Aortic smooth muscle cell (primary cell): Measurements from ENCODE around the gene EFCAB3. TPM values are rescaled to one million over a fixed set of nuclear protein-coding genes. Genes with fewer than 3 reads are reported as not detected.

Source experiments
- total RNA-seq: library from RNA; depleted of rRNA; stranded (reverse); fragments of >200 nt; gene quantifications from 2 replicates; pipeline ENCODE4 v1.2.3, GENCODE V29; 2014

EFCAB3 gene
- total RNA-seq = not detected in 2 replicates

GRCh38 chr17:62380253-62380652, at the start of gene EFCAB3:
Gene EFCAB3, plus strand, starts transcription at chr17:62380553. Its CDS starts 2,427 bp downstream, at chr17:62382980.

GRCh38 chr17:62423647-62424461, 43.5 kb downstream of the EFCAB3 start, which contains the start of gene METTL2A:
Gene METTL2A, plus strand, starts transcription at chr17:62423897. Its CDS starts 6 bp downstream, at chr17:62423903.

Other genes starting within 250 kb of the EFCAB3 start
- 22.5 and 25.0 TPM in 2 replicates for gene METTL2A, start 43.3 kb downstream of the EFCAB3 start, total RNA-seq
- gene TLK2, start 98.3 kb downstream of the EFCAB3 start, total RNA-seq = 49.3 and 59.0 TPM in 2 replicates
- gene MRC2, start 247.1 kb downstream of the EFCAB3 start, total RNA-seq = 238 and 264 TPM in 2 replicates